ENCODE data around the gene PTPRN2. TPM values are rescaled to one million over a fixed set of nuclear protein-coding genes. Genes with fewer than 3 reads are reported as not detected.

Gene PTPRN2
- total RNA-seq, 1 experiment from 2014 or later: 2.1 TPM

GRCh38 chr7:157937406-157937805, 650.2 kb downstream of the PTPRN2 start:
- POLR2A ChIA-PET: no interaction called here
- no peak overlapping the region for H3K4me2 ChIP-seq (ENCODE audit: low read length)

More at GRCh38 chr7:157937406-157937805, 650.2 kb downstream of the PTPRN2 start:
- RAD21 ChIA-PET (ENCODE audit: low non-redundant PET in 1 of 2, low total read pairs in 2 of 2, uncharacterized antibody in 2 of 2, unreplicated experiment in 2 of 2): no interaction called here
- Histone ChIP-seq H3K9ac (ENCODE audit: low read length) (no peak overlapping the region), H3K27me3 (ENCODE audit: insufficient read depth, low read length) (no peaks in the 10 kb centered on the region), H3K9me3 (ENCODE audit: control insufficient read depth in 1 of 2, insufficient read depth in 1 of 2, low read depth in 1 of 2, low read length in 2 of 2) (no peaks in the 10 kb centered on the region), H3K79me2 (ENCODE audit: insufficient read depth, low read length) (no peaks in the 10 kb centered on the region), H3K4me3 (replicated peaks in 1 of 2; ENCODE audit: low read depth in 1 of 2, low read length in 2 of 2) (no peak overlapping the region), H3K36me3 (ENCODE audit: control insufficient read depth in 1 of 2, insufficient read depth in 2 of 2, low read length in 2 of 2) (no peaks in the 10 kb centered on the region), H4K20me1 (ENCODE audit: insufficient read depth) (no peaks in the 10 kb centered on the region), H2AFZ (ENCODE audit: low read depth, low read length, poor library complexity, severe bottlenecking) (no peak overlapping the region), H3K9me2 (ENCODE audit: insufficient read depth) (no peaks in the 10 kb centered on the region), H3K4me1 (ENCODE audit: control insufficient read depth in 1 of 2, insufficient read depth in 2 of 2, low read length in 2 of 2) (no peaks in the 10 kb centered on the region), H3K27ac (ENCODE audit: low read depth, low read length) (no peak overlapping the region)
- CTCF ChIA-PET: no interaction called here
- ATAC-seq (no peak), DNase-seq (ENCODE audit: low read depth, low spot score) (no peak)
- intact Hi-C loops (cut with micrococcal nuclease): loop anchor here (10.0 kb wide), 1 partner anchor 373 kb away; no protein-coding TSS in a partner anchor
- no TSS peak for BruUV-seq (replicated peaks)
- TF ChIP-seq RAD21 (IDR thresholded peaks at IDR 0.05; ENCODE audit: low read depth) (no peak), SIN3A (IDR thresholded peaks at IDR 0.05; ENCODE audit: low read depth) (no peak), JUND (IDR thresholded peaks at IDR 0.05) (no peak), SRF (IDR thresholded peaks at IDR 0.05; ENCODE audit: low read depth) (no peak), ZBTB33 (IDR thresholded peaks at IDR 0.05; ENCODE audit: extremely low read depth, insufficient replicate concordance, low read length) (no peak), FOSL1 (IDR thresholded peaks at IDR 0.05; ENCODE audit: low read depth) (no peak), TCF7L2 (IDR thresholded peaks at IDR 0.05; ENCODE audit: borderline replicate concordance, extremely low read depth, insufficient read depth, insufficient read length) (no peak), SP1 (IDR thresholded peaks at IDR 0.05; ENCODE audit: low read depth) (no peak), ATF3 (IDR thresholded peaks at IDR 0.05) (no peak), CEBPB (IDR thresholded peaks at IDR 0.05; ENCODE audit: low read depth) (no peak), ZNF274 (IDR thresholded peaks at IDR 0.05; ENCODE audit: low read depth, low read length) (no peak), ELF1 (IDR thresholded peaks at IDR 0.05; ENCODE audit: borderline replicate concordance, low read depth) (no peak), POLR2AphosphoS5 (IDR thresholded peaks at IDR 0.05; ENCODE audit: low read depth, low read length) (no peak), EZH2phosphoT487 (IDR thresholded peaks at IDR 0.05; ENCODE audit: borderline replicate concordance) (no peak), ZFX (IDR thresholded peaks at IDR 0.05) (no peak), REST (IDR thresholded peaks at IDR 0.05; ENCODE audit: low read depth) (no peak)
- TF ChIP-seq, protein P1, sequence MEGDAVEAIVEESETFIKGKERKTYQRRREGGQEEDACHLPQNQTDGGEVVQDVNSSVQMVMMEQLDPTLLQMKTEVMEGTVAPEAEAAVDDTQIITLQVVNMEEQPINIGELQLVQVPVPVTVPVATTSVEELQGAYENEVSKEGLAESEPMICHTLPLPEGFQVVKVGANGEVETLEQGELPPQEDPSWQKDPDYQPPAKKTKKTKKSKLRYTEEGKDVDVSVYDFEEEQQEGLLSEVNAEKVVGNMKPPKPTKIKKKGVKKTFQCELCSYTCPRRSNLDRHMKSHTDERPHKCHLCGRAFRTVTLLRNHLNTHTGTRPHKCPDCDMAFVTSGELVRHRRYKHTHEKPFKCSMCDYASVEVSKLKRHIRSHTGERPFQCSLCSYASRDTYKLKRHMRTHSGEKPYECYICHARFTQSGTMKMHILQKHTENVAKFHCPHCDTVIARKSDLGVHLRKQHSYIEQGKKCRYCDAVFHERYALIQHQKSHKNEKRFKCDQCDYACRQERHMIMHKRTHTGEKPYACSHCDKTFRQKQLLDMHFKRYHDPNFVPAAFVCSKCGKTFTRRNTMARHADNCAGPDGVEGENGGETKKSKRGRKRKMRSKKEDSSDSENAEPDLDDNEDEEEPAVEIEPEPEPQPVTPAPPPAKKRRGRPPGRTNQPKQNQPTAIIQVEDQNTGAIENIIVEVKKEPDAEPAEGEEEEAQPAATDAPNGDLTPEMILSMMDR (IDR thresholded peaks at IDR 0.05 in 2 of 3, conservative IDR thresholded peaks at IDR 0.05 in 1 of 3; ENCODE audit: borderline replicate concordance in 1 of 3, insufficient read depth in 1 of 3, low read depth in 2 of 3, low read length in 2 of 3): no peak
